NOMO-1 (cell line): ENCODE measurements around the gene MAPK8IP1.
A peak's percentile ranks its signal among the peaks of the same experiment; 100 is the strongest.
"Not testable (repeated sequence)": the region's sequence is repeated elsewhere in the genome, so short reads cannot be mapped to it uniquely, and the experiment has no call there.

Experiments used
- DNase-seq, 2 experiments: peaks; one replicate each; lab custom pipeline; 2025; ENCODE audit not compliant: unreplicated experiment in 2 of 2; lab: John Stamatoyannopoulos, UW

The MAPK8IP1 gene

GRCh38 chr11:45889555-45889954 lies 4.1 kb downstream of the MAPK8IP1 start:
- DNase-seq, result no peak

DNA sequence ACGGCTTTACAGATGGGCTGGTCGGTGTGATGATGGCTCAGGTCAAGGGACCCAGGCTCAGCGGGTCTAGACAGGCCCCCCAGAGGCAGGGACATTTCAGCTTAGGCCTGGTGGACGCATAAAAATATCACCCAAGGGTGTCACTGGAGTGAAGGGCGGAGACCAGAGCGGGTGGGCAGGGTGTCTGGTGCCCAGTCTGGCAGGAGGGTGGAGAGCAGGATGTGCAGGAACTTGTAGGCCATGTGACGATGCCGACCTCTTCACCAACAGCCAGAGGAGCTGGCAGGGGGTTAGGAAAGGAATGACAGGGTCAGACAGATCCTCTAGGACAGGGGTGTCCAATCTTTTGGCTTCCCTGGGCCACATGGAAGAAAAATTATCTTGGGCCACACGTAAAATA lies 4.5 kb downstream of the MAPK8IP1 start:
- DNase-seq, result no peak

DNA sequence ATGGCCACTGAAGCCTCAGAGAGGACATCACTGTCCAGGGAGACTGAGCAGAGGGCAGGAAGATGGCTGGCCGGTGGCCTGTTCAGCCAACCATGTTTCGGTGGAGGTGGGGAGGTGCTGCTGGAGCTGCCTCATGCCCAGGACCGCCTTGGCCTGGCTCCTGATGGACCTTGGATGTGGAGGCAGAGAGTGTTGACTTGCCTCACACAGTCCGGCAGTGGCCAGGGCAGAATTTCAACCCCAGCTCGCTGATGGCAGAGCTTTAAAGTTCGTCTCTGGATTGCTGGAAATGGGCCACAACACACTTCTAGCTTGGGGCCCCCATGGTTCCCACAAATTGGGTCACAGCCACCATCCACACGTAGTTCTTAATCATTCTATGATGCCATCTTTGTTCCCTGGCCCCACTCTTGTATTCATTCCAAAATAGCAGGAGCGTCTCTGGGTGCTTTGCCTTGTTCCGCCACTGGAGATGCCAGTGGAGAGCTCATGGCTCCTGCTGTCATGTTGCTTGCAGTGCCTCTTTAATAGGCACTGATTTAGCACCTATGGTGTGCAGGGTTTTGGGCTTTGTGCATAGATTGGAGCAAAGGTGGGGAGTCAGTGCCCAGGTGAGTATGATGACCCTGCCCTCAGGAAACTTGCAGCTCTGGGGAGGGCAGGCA lies 5.6 kb downstream of the MAPK8IP1 start:
- DNase-seq, result no peak

DNA sequence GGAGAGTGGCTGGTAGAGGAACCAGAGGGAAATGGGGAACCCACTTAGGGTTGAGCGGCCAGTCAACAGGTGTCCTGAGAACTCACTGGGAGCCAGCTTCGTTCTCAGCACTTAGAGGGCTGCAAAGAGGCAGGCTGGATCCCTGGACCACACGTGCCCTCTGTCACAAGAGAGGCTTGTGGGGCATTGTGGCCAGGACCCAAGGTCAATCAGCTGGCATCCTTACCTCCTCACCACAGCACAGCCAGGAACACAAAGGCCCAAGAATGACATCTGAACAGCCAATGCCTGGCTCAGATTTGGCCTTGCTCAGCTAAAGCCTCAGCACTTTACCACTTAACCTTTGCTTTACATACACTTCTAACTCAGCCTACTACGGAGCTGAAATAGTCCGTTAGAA lies 7.4 kb downstream of the MAPK8IP1 start:
- no peak for DNase-seq

DNA sequence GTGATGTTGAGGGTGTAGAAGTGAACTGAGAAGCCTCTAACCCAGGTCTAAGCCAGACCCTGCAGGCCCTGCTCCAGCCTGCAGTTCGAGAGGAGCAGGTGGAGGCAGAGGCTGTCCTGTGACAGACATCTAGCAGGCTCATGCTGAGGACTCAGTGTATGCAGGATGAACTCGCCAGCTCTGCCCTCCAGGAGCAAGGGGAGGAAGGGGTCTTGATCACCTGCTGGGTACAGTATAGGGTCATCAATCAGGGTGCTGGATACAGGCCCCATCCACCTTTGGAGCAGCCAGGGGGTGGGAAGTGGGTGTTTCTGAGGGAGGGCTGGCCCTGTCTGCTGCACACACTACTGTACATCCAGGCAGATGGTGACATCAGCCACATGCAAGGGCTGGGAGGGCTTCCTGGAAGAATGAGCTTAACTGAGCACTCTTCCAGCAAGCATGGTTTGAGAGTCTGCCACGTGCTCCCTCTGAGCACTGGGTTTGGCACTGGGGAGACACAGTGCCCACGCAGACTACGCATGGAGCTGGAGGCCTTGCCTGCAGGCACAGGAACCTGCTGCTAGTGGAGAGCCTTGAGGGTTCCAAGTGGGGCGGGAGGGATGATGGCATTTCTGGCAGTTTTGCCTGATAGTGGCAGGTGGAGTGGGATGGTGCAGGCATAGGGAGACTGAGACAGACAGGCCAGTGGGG lies 9.2 kb downstream of the MAPK8IP1 start:
- DNase-seq, result no peak

DNA sequence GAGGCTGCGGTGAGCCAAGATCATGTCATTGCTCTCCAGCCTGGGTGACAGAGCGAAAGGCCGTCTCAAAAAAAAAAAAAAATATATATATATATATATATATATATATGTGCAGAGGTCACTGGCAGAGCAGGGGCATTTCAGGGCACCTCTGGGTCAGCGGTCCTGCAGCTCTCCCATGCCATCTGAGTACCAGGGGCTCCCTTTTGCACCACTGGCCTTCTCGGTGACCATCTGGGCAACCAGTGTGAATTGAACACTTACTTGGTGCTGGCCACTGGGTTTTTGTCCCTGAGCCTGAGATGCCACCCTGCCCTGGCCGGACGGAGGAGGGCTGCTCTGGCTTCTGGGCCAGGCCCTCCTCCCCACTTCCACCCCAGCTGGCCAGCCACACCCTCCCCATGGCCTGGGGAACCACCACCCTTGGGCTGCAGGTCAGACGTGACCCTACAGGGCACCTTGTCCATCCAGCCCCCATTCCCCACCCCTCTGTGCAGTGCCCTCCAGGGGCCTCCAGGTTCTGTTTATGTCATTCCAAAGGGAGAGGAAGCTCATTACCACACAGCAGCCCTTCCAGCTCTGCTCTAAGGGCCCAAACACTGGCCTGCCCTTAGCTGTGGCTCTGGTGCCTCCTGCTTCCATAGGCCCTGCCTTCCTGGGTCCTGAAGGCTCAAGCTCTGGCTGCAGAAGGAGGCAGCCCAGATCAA lies 10.3 kb downstream of the MAPK8IP1 start:
- no peak for DNase-seq

- DNase-seq, result no peak
Observed at GRCh38 chr11:45896422-45896984, 11.1 kb downstream of the MAPK8IP1 start.

- no peak for DNase-seq
Observed at GRCh38 chr11:45897556-45897955, 12.1 kb downstream of the MAPK8IP1 start.

DNA sequence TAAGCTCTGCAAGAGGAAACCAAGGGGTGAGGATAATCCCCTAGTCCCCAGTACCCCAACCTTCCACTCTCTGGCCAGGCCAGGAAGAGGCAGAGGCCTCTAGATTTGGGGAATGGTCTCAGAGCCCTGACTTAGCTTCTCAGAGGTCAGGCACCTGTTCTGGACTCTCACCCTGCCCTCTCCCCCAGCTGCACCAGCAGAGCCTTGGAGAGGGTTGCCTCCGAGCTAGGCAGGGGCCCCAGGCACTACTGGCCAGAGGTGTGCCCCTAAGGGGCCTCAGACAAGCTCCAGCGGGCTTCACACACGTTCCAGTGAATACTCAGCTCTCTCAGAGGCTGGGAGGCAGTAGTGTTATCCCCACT lies 13.6 kb downstream of the MAPK8IP1 start:
- DNase-seq, result no peak

GRCh38 chr11:45899448-45900174 lies 14.2 kb downstream of the MAPK8IP1 start:
- DNase-seq, result peak; percentile 22 to 25

GRCh38 chr11:45900175-45900800 lies 14.8 kb downstream of the MAPK8IP1 start:
- not testable (repeated sequence) for DNase-seq

GRCh38 chr11:45900916-45901617 lies 15.6 kb downstream of the MAPK8IP1 start:
- no peak for DNase-seq

GRCh38 chr11:45901626-45902025 lies 16.2 kb downstream of the MAPK8IP1 start:
- DNase-seq, result no peak

DNA sequence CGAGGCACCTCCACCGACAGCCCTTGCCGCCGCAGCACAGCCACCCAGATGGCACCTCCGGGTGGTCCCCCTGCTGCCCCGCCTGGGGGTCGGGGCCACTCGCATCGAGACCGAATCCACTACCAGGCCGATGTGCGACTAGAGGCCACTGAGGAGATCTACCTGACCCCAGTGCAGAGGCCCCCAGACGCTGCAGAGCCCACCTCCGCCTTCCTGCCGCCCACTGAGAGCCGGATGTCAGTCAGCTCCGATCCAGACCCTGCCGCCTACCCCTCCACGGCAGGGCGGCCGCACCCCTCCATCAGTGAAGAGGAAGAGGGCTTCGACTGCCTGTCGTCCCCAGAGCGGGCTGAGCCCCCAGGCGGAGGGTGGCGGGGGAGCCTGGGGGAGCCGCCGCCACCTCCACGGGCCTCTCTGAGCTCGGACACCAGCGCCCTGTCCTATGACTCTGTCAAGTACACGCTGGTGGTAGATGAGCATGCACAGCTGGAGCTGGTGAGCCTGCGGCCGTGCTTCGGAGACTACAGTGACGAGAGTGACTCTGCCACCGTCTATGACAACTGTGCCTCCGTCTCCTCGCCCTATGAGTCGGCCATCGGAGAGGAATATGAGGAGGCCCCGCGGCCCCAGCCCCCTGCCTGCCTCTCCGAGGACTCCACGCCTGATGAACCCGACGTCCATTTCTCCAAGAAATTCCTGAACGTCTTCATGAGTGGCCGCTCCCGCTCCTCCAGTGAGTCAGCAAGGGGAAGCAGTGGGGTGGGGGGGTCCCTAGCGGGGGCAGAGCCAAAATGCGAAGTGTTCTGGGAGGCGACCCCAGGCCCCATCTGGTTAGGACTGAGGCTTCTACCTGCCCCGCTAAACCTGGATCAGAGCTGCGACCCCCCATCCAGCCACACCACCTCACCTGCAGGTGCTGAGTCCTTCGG lies 17.3 kb downstream of the MAPK8IP1 start:
- DNase-seq, result no peak

DNA sequence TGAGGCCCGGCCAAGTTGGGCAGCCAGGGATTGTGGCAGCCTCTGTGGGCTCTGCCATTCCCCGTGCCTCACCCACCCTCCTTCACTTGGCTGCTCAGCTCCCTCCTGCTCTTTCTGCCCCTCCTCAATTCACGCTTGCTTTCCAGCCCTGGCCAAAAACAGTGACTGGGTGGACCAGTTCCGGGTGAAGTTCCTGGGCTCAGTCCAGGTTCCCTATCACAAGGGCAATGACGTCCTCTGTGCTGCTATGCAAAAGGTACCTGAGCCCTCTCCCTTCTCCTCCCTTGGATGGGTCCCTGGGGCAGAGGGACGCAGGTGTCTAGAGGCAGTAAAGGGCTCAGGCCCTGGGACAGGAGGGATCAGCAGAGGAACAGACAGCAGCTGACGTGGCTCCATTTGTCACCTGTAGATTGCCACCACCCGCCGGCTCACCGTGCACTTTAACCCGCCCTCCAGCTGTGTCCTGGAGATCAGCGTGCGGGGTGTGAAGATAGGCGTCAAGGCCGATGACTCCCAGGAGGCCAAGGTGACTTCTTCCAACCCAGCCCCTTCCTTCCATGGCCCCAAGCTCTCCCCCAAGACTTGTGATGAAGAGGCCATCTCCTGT lies 19.0 kb downstream of the MAPK8IP1 start:
- DNase-seq, result no peak

DNA sequence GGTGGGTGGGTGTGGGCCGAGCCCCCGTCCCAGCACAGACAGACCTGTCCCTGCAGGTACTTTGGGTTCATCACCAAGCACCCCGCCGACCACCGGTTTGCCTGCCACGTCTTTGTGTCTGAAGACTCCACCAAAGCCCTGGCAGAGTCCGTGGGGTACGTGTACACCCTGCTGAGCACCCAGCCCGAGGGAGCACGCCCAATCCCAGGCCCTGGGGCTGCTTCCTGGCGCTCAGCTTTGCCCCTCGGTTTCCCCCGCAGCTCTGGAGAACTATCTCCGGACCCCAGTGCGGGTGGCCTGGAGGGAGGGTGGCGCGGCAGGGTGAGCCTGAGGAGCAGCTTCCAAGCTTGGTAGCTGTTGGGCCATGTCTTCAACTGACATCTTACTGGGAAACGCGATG lies 19.6 kb downstream of the MAPK8IP1 start:
- no peak for DNase-seq

GRCh38 chr11:45905576-45905975 lies 20.1 kb downstream of the MAPK8IP1 start:
- not testable (repeated sequence) for DNase-seq

- no peak for DNase-seq
Observed at GRCh38 chr11:45906096-45906682, 20.7 kb downstream of the MAPK8IP1 start.
